ENCODE results near the gene GPR153.

DNA sequence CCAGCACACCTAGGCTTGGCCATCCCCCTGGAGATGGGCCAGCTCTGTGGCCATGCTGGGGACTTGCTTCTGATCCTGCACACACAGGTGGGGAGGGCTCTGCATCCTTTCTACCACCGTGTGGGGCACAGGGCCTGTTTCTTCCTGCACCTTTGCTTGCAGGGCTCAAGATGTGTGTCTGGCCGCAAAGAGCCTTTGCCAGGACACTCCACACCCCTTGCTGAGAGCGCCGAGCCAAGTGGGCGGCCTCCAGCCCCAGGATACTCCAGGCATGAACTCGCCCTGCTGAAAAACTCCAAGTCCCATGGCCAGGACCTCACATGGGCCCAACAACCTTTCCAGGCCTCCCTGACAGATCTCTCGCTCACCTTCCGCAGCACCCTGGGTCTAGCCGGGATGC is 11.6 kb upstream of the GPR153 start:
- TF ChIP-seq CTCF (IDR thresholded peaks at IDR 0.05): no peak
- TF ChIP-seq POLR2A (IDR thresholded peaks at IDR 0.05): no peak
